GM21786 (cell line): ENCODE results near the gene ABT1.

ENCODE experiments used
- ATAC-seq: cut with Tn5 transposase; IDR thresholded peaks from one replicate; pipeline ENCODE4 v1.9.1; 2021; ENCODE audit not compliant: unreplicated experiment

ABT1 gene

GRCh38 chr6:26571592-26572296, 25.0 kb upstream of the ABT1 start:
- no peak for ATAC-seq

GRCh38 chr6:26575494-26575939, 21.2 kb upstream of the ABT1 start:
- ATAC-seq, result no peak

GRCh38 chr6:26576407-26576843, 20.3 kb upstream of the ABT1 start:
- no peak for ATAC-seq

GRCh38 chr6:26576929-26577719, 19.6 kb upstream of the ABT1 start:
- no peak for ATAC-seq

GRCh38 chr6:26577720-26578072, 19.1 kb upstream of the ABT1 start:
- ATAC-seq, result no peak

GRCh38 chr6:26578279-26578678, 18.5 kb upstream of the ABT1 start:
- ATAC-seq, result no peak

- no peak for ATAC-seq
Measured at GRCh38 chr6:26578741-26579140, 18.0 kb upstream of the ABT1 start.

- ATAC-seq, result no peak
Measured at GRCh38 chr6:26581164-26581915, 15.4 kb upstream of the ABT1 start.

- no peak for ATAC-seq
Measured at GRCh38 chr6:26588965-26589364, 7.8 kb upstream of the ABT1 start.

- no peak for ATAC-seq
Measured at GRCh38 chr6:26592649-26593048, 4.1 kb upstream of the ABT1 start.

GRCh38 chr6:26593278-26594130, 3.2 kb upstream of the ABT1 start:
- ATAC-seq, result no peak

- ATAC-seq, result no peak
Measured at GRCh38 chr6:26594131-26594498, 2.6 kb upstream of the ABT1 start.

GRCh38 chr6:26594730-26595632, 1.8 kb upstream of the ABT1 start:
- ATAC-seq, result no peak

GRCh38 chr6:26595669-26596269, 984 bp upstream of the ABT1 start:
- peak; percentile 57 for ATAC-seq

- no peak for ATAC-seq
Measured at GRCh38 chr6:26597389-26597766, 625 bp downstream of the ABT1 start.

GRCh38 chr6:26597821-26598220, 1.1 kb downstream of the ABT1 start:
- ATAC-seq, result no peak

GRCh38 chr6:26598267-26598666, 1.5 kb downstream of the ABT1 start:
- no peak for ATAC-seq

- no peak for ATAC-seq
Measured at GRCh38 chr6:26599134-26599533, 2.4 kb downstream of the ABT1 start.

GRCh38 chr6:26599591-26599990, 2.8 kb downstream of the ABT1 start:
- no peak for ATAC-seq
